Brain pericyte (primary cell): ENCODE results near the gene PLA2G2F.

Source experiments
- DNase-seq: peaks from one replicate; pipeline ENCODE4 v3.0.0-alpha.2; 2012; ENCODE audit warnings: low read depth, low spot score

Gene PLA2G2F

GRCh38 chr1:20168564-20169491 lies 29.7 kb downstream of the PLA2G2F start:
- DNase-seq, result no peak

- DNase-seq, result no peak
Measured at GRCh38 chr1:20169932-20170331, 30.8 kb downstream of the PLA2G2F start.

GRCh38 chr1:20172033-20172590 lies 33.0 kb downstream of the PLA2G2F start:
- no peak for DNase-seq

- DNase-seq, result no peak
Measured at GRCh38 chr1:20174937-20175666, 36.0 kb downstream of the PLA2G2F start.

GRCh38 chr1:20178634-20179370 lies 39.7 kb downstream of the PLA2G2F start:
- no peak for DNase-seq

- no peak for DNase-seq
Measured at GRCh38 chr1:20179371-20180128, 40.4 kb downstream of the PLA2G2F start.

GRCh38 chr1:20180129-20180843 lies 41.2 kb downstream of the PLA2G2F start:
- DNase-seq, result no peak

- DNase-seq, result no peak
Measured at GRCh38 chr1:20180844-20181207, 41.7 kb downstream of the PLA2G2F start.

- no peak for DNase-seq
Measured at GRCh38 chr1:20182415-20182814, 43.3 kb downstream of the PLA2G2F start.

- no peak for DNase-seq
Measured at GRCh38 chr1:20183035-20183434, 43.9 kb downstream of the PLA2G2F start.

- DNase-seq, result no peak
Measured at GRCh38 chr1:20183616-20184271, 44.6 kb downstream of the PLA2G2F start.

- no peak for DNase-seq
Measured at GRCh38 chr1:20184481-20184900, 45.4 kb downstream of the PLA2G2F start.

- DNase-seq, result no peak
Measured at GRCh38 chr1:20184997-20185833, 46.1 kb downstream of the PLA2G2F start.

GRCh38 chr1:20185834-20186782 lies 47.0 kb downstream of the PLA2G2F start, which contains the start of the genes PLA2G2C and UBXN10:
Gene PLA2G2C (minus strand): TSS chr1:20186518. CDS start chr1:20177363, 9,155 bp downstream.
Gene UBXN10 (plus strand): TSS chr1:20186096. CDS start chr1:20190562, 4,466 bp downstream.
- no peak for DNase-seq

- no peak for DNase-seq
Measured at GRCh38 chr1:20187103-20187812, 48.1 kb downstream of the PLA2G2F start.

- no peak for DNase-seq
Measured at GRCh38 chr1:20187813-20188454, 48.8 kb downstream of the PLA2G2F start.
